Measurements from ENCODE around the gene CRIM1. TPM values are rescaled to one million over a fixed set of nuclear protein-coding genes. Genes with fewer than 3 reads are reported as not detected.
"Not testable (repeated sequence)": the region's sequence is repeated elsewhere in the genome, so short reads cannot be mapped to it uniquely, and the experiment has no call there.

Gene CRIM1
- total RNA-seq, 1 donor from 2014 or later, result 30.3 TPM

DNA sequence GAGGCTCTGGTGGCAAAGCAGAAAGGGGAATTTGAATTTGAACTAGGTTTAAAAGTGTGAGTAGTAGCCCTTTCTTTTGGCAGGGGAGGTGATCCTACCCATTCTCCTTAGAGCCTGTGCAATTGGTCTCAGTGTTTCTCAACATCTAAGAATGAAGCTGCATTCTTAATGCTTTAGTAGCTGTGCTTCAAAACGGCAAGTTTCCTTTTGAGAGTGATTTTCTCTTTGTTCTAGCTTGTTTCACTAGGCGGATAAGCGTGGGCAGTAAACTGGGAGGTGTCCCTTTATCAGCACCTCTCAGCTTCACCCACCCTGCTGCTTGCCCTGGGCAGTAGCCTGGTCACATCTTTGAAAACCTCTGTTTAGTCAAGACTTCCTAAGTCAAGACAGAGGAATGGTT lies 6.7 kb downstream of the CRIM1 start:
- DNase-seq (ENCODE audit: extremely low spot score, unreplicated experiment), result no peak
- peaks cover 64% of the 10 kb centered on the region for H3K4me1 Mint-ChIP-seq (ENCODE audit: unreplicated experiment)
- no peaks in the 10 kb centered on the region for H3K36me3 Mint-ChIP-seq
- no peaks in the 10 kb centered on the region for H3K27me3 Mint-ChIP-seq
- no peak overlapping the region for H3K4me3 Mint-ChIP-seq
- H3K27ac Mint-ChIP-seq, result no peak overlapping the region
- no peaks in the 10 kb centered on the region for H3K9me3 Mint-ChIP-seq
- TF ChIP-seq, protein P1, sequence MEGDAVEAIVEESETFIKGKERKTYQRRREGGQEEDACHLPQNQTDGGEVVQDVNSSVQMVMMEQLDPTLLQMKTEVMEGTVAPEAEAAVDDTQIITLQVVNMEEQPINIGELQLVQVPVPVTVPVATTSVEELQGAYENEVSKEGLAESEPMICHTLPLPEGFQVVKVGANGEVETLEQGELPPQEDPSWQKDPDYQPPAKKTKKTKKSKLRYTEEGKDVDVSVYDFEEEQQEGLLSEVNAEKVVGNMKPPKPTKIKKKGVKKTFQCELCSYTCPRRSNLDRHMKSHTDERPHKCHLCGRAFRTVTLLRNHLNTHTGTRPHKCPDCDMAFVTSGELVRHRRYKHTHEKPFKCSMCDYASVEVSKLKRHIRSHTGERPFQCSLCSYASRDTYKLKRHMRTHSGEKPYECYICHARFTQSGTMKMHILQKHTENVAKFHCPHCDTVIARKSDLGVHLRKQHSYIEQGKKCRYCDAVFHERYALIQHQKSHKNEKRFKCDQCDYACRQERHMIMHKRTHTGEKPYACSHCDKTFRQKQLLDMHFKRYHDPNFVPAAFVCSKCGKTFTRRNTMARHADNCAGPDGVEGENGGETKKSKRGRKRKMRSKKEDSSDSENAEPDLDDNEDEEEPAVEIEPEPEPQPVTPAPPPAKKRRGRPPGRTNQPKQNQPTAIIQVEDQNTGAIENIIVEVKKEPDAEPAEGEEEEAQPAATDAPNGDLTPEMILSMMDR (conservative IDR thresholded peaks at IDR 0.05), result no peak

DNA sequence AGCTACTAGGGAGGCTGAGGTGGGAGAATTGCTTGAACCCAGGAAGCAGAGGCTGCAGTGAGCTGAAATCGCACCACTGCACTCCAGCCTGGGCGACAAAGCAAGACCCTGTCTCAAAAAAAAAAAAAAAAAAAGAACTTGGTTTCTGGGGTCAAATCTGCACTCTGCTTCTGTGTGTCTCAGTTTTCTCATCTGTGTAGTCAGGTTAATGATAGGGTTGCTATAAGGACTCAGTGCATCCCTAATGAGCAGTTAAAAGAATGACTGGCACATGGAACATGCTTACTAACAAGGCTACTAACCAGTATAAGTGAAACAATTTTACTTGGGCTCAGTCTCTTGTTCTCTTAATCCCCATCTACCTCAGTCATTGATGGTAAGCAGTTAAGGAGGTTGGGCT lies 7.5 kb downstream of the CRIM1 start:
- H3K4me3 Mint-ChIP-seq; H3K36me3 Mint-ChIP-seq; H3K9me3 Mint-ChIP-seq; DNase-seq (ENCODE audit: extremely low spot score, unreplicated experiment); H3K27me3 Mint-ChIP-seq; H3K27ac Mint-ChIP-seq: not testable (repeated sequence)
- H3K4me1 Mint-ChIP-seq (ENCODE audit: unreplicated experiment), result peaks cover 66% of the 10 kb centered on the region

DNA sequence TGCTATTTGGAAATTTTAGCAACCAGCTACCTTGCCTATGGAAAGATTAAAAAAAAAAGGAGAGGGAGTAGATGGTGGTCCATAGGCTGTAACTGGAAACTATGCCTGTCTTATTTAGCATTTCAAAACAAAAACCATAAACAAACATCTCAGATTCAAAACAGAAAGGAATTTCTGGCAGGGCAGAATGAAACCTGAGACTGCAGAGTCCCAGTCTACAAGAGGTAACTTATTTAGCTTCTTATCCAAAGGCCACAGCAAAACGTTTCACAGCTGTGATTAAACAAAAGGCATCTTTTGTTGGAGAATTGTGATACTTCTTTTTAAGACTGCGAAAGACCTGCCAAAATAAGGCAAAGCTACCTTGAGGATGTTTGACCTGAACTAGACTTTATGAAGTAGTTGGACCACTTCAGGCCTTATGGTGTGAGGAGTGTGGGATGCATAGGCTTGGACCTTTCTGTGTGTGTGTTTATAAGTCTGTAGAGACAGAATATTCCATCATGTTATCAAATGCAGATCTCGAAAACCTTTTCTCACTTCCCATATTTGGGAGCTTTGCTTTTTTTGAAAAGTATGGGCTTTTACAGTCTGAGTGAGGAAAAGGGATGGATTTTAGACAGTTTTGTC lies 11.0 kb downstream of the CRIM1 start:
- Mint-ChIP-seq H3K27me3 (no peaks in the 10 kb centered on the region), H3K4me1 (ENCODE audit: unreplicated experiment) (peaks cover 53% of the 10 kb centered on the region), H3K27ac (peak overlapping the region; percentile 60), H3K9me3 (no peaks in the 10 kb centered on the region), H3K4me3 (no peak overlapping the region), H3K36me3 (peaks cover 4% of the 10 kb centered on the region)
- TF ChIP-seq, protein P1 (conservative IDR thresholded peaks at IDR 0.05), result no peak
- DNase-seq (ENCODE audit: extremely low spot score, unreplicated experiment), result no peak

DNA sequence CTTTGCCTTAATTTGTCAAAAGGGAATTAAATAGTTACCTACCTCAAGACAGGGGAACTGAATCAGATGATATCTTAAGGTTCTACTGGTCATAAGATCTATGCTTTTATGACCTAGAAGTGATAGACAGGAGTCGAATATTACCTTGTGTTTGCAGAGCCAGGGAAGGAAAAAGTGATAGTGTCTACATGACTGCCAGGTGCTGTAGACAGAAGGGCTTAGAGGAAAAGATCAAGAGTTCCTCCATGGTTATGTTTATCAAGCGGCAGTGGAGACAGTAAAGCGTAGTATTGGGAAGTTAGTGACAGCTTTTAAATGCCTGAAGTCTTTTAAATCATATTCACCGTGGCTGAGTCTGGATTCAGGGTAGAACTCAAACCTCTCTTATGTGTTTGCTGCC lies 11.9 kb downstream of the CRIM1 start:
- H3K27ac Mint-ChIP-seq, result peak overlapping the region; percentile 68
- TF ChIP-seq, protein P1 (conservative IDR thresholded peaks at IDR 0.05), result no peak
- H3K4me3 Mint-ChIP-seq, result peak overlapping the region; percentile 23
- peaks cover 7% of the 10 kb centered on the region for H3K36me3 Mint-ChIP-seq
- DNase-seq (ENCODE audit: extremely low spot score, unreplicated experiment), result no peak
- H3K27me3 Mint-ChIP-seq, result no peaks in the 10 kb centered on the region
- H3K9me3 Mint-ChIP-seq, result no peaks in the 10 kb centered on the region
- H3K4me1 Mint-ChIP-seq (ENCODE audit: unreplicated experiment), result peaks cover 49% of the 10 kb centered on the region

DNA sequence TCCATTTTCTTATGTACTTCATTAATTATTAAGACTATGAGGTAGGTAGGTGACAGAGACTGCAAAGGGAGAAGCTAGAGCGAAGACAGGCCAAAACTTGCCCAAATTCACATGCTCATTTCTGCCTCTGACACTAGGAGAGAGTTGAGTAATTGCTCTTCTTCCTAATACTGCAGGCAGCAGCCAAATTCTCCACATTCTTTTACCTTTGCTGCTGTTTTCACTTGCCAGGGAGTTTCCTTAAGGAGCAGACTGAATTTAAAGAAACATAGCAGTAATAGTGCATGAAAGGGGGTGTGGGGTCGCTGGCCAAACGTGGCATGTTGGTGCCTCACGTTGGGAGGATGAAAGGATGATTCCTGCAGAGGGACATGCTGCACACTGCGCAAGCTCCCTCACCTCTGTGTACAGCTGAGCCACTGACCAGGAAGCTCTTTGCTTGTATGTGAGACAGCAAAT lies 12.3 kb downstream of the CRIM1 start:
- Mint-ChIP-seq H3K36me3 (peaks cover 7% of the 10 kb centered on the region), H3K4me3 (peak overlapping the region; percentile 23), H3K9me3 (no peaks in the 10 kb centered on the region), H3K27me3 (no peaks in the 10 kb centered on the region), H3K27ac (peak overlapping the region; percentile 68), H3K4me1 (ENCODE audit: unreplicated experiment) (peaks cover 46% of the 10 kb centered on the region)
- no peak for DNase-seq (ENCODE audit: extremely low spot score, unreplicated experiment)
- TF ChIP-seq, protein P1 (conservative IDR thresholded peaks at IDR 0.05), result no peak

DNA sequence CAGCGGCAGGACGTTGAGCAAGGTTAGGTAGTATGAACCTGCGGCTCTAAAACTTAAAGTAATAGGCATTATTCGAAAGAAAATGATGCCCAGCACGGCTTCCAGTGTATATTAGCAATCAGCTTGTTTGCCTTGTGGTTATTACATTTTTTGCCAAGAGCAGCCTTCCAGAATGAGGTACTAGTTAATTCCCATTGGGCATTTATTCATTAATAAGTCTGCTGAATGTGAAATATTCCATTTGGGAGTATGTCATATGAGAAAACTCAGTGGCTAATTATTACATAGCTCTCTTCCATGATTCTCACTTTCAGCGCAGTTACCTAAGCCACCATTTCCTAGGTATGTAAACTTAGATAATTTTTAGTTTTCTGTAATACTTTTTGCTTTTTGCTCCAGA lies 12.9 kb downstream of the CRIM1 start:
- no peak for DNase-seq (ENCODE audit: extremely low spot score, unreplicated experiment)
- H3K9me3 Mint-ChIP-seq, result no peaks in the 10 kb centered on the region
- H3K27ac Mint-ChIP-seq, result peak overlapping the region; percentile 68
- no peaks in the 10 kb centered on the region for H3K27me3 Mint-ChIP-seq
- H3K36me3 Mint-ChIP-seq, result peaks cover 7% of the 10 kb centered on the region
- TF ChIP-seq, protein P1 (conservative IDR thresholded peaks at IDR 0.05), result no peak
- peak overlapping the region; percentile 23 for H3K4me3 Mint-ChIP-seq
- peaks cover 46% of the 10 kb centered on the region for H3K4me1 Mint-ChIP-seq (ENCODE audit: unreplicated experiment)

All from type B pancreatic cell (in vitro differentiated cells).